ENCODE results near the gene AGAP1.

DNA sequence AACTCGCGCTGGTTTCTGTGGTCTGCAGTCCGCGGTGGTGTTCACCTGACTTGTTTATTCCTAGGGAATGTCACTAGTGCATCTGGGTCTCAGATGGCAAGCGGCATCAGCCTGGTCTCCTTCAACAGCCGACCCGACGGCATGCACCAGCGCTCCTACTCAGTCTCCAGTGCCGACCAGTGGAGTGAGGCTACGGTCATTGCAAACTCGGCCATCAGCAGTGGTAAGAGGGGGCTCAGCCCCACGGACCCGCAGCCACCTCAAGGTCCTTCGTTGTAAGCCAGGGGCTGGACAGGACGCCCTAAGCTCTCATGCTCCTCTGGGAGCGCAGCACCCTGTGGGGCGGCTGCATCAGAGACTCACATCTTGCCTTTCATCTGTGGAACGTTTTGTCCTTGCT, 436.9 kb downstream of the AGAP1 start:
- TF ChIP-seq EZH2 (IDR thresholded peaks at IDR 0.05; ENCODE audit: borderline replicate concordance, low read depth, low read length, severe bottlenecking) (no peak), POLR2A (IDR thresholded peaks at IDR 0.05; ENCODE audit: low read depth, low read length) (no peak)
- TF ChIP-seq, protein P1, sequence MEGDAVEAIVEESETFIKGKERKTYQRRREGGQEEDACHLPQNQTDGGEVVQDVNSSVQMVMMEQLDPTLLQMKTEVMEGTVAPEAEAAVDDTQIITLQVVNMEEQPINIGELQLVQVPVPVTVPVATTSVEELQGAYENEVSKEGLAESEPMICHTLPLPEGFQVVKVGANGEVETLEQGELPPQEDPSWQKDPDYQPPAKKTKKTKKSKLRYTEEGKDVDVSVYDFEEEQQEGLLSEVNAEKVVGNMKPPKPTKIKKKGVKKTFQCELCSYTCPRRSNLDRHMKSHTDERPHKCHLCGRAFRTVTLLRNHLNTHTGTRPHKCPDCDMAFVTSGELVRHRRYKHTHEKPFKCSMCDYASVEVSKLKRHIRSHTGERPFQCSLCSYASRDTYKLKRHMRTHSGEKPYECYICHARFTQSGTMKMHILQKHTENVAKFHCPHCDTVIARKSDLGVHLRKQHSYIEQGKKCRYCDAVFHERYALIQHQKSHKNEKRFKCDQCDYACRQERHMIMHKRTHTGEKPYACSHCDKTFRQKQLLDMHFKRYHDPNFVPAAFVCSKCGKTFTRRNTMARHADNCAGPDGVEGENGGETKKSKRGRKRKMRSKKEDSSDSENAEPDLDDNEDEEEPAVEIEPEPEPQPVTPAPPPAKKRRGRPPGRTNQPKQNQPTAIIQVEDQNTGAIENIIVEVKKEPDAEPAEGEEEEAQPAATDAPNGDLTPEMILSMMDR (IDR thresholded peaks at IDR 0.05; ENCODE audit: extremely low read depth in 1 of 2, insufficient read depth in 1 of 2, low read depth in 1 of 2, low read length in 2 of 2), result no peak
- TF ChIP-seq, protein P2, sequence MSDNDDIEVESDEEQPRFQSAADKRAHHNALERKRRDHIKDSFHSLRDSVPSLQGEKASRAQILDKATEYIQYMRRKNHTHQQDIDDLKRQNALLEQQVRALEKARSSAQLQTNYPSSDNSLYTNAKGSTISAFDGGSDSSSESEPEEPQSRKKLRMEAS (IDR thresholded peaks at IDR 0.05; ENCODE audit: insufficient read depth, insufficient read length), result no peak

Measured in endothelial cell of umbilical vein (primary cell).